GM10847 (cell line): ENCODE results near the gene BTNL2.

Experiments used
- POLR2A ChIP-seq: IDR thresholded peaks from 2 replicates; pipeline ENCODE4 v1.6.1; 2011; ENCODE audit not compliant: insufficient read length; ENCODE audit errors: extremely low read depth

Gene BTNL2

GRCh38 chr6:32406857-32407256 lies at the start of gene BTNL2:
Gene BTNL2 (minus strand): TSS chr6:32407181. CDS start chr6:32407123, 58 bp downstream.
- no peak for TF ChIP-seq POLR2A

GRCh38 chr6:32449088-32449736 lies 42.2 kb upstream of the BTNL2 start:
- TF ChIP-seq POLR2A: no peak

GRCh38 chr6:32447932-32448331 lies 41.0 kb upstream of the BTNL2 start:
- TF ChIP-seq POLR2A: no peak

- peak; percentile 35 for TF ChIP-seq POLR2A
Observed at GRCh38 chr6:32445321-32445854, 38.4 kb upstream of the BTNL2 start.

- no peak for TF ChIP-seq POLR2A
Observed at GRCh38 chr6:32444433-32444832, 37.5 kb upstream of the BTNL2 start.

- TF ChIP-seq POLR2A: no peak
Observed at GRCh38 chr6:32442977-32443552, 36.1 kb upstream of the BTNL2 start.

GRCh38 chr6:32442243-32442667 lies 35.3 kb upstream of the BTNL2 start:
- TF ChIP-seq POLR2A: no peak

GRCh38 chr6:32439602-32440214 lies 32.7 kb upstream of the BTNL2 start, which contains the start of gene HLA-DRA:
Gene HLA-DRA (plus strand): TSS chr6:32439887. CDS start chr6:32439951, 64 bp downstream.
- TF ChIP-seq POLR2A: peak; percentile 76

- TF ChIP-seq POLR2A: no peak
Observed at GRCh38 chr6:32439139-32439538, 32.2 kb upstream of the BTNL2 start.

- no peak for TF ChIP-seq POLR2A
Observed at GRCh38 chr6:32436995-32437836, 30.2 kb upstream of the BTNL2 start.

GRCh38 chr6:32436186-32436585 lies 29.2 kb upstream of the BTNL2 start:
- TF ChIP-seq POLR2A: no peak

- TF ChIP-seq POLR2A: no peak
Observed at GRCh38 chr6:32432050-32432450, 25.1 kb upstream of the BTNL2 start.

GRCh38 chr6:32431142-32431541 lies 24.2 kb upstream of the BTNL2 start:
- no peak for TF ChIP-seq POLR2A

- TF ChIP-seq POLR2A: no peak
Observed at GRCh38 chr6:32430179-32430578, 23.2 kb upstream of the BTNL2 start.

- no peak for TF ChIP-seq POLR2A
Observed at GRCh38 chr6:32427934-32428474, 21.0 kb upstream of the BTNL2 start.
